GM15510 (cell line): Measurements from ENCODE around the gene BSND.

Source experiments
- POLR2A ChIP-seq: IDR thresholded peaks from 3 replicates; pipeline ENCODE4 v1.6.1; 2011; ENCODE audit warnings: borderline replicate concordance; ENCODE audit not compliant: insufficient read length; ENCODE audit errors: extremely low read depth

Gene BSND

DNA sequence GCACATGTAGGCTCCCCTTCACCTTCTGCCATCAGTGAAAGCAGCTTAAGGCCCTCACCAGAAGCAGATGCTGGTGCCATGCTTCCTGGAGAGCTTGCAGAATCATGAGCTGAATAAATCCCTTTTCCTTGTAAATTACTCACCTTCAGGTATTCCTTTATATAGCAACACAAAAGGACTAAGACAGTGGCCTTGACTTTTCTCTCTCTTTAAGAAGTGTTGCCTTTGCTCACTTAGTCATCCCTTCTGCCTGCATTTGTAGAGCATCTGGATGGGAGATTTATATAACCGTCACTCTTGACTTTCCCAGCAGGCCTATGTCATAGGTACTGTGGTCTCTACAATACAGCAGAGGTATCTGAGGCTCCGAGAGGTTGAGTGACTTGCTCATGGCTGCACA lies 44.3 kb downstream of the BSND start:
- no peak for TF ChIP-seq POLR2A

DNA sequence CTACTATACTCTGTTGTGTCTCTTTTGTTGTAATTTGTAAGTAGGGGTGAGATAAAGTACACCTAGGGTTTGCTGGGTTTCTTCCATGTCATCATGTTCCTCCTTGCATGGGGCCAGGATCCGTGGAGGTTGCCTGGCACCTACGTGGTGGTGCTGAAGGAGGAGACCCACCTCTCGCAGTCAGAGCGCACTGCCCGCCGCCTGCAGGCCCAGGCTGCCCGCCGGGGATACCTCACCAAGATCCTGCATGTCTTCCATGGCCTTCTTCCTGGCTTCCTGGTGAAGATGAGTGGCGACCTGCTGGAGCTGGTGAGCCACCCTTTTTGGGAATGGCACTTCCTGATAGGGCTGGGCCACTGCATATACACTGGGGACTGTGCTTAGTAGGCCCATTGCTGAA lies 45.0 kb downstream of the BSND start:
- no peak for TF ChIP-seq POLR2A

DNA sequence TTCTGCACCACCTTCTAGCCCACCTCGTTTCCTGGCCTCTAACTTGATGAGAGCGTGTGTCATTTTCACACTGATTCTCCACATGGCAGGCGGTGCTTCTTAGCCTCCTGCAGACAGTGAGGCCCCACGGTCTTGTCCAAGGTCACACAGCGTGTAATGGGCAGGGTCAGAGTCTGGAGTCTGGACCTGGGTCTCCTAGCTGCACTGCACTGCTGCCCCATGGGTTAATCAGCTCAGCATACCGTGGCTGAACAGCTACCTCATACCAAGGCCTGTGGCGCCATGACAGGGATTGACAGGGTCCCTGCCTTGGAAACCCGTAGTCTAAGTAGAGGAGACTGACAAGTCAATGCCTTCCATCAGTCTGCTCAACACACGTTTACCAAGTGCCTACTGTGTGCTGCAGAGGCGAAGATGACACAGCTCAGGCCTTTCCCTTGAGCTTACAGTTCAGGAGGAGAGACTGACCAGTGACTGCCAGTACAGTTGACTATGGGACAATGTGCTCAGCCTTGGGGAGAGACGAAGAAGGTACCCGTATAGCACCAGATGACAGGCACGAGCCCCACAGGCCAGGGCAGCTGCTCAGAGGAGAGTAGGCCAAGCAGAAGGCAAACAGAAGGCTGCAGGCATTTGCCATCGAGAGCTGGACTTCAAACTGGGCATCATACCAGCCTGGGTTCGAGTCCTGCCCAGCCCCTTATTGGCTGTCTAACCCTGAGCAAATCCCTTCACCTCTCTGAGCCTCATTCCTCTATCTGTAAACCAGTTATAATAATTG lies 46.1 kb downstream of the BSND start:
- TF ChIP-seq POLR2A: no peak

DNA sequence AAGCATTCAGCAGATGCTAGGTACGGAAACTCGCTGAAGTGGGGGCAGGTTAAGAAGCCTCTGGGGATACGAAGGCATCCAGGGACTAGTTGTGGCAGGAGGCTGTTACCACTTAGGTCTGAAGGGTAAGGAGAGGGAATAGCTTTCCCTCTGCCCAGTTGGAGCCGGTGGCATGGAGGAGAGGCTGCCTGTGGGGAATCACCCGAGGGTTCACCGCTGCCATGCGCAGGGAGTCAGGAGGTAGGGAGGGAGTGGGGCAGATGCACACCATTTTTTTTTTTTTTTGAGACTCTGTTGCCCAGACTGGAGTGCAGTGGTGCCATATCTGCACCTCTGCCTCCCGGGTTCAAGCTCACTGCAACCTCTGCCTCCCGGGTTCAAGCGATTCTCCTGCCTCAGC lies 46.7 kb downstream of the BSND start:
- TF ChIP-seq POLR2A: no peak

DNA sequence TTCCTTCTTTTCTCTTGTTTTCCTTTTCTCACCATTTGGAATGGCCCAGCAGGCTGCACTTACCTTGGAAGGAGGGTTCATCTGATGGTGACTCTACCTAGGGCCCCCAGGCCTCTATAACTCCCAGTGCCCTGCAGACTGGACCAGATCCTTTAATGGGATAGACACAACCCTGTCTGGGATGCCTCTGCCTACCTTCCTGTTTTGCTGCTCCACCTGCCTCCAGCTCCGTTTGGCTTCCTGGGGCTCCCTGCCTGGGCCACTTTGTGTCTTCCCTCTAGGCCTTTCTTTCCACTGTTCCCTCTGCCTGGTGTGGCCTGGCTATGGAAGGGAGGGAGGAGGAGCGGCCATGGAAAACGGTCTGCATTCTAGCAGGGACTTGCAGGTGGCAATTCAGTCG lies 48.1 kb downstream of the BSND start:
- no peak for TF ChIP-seq POLR2A

DNA sequence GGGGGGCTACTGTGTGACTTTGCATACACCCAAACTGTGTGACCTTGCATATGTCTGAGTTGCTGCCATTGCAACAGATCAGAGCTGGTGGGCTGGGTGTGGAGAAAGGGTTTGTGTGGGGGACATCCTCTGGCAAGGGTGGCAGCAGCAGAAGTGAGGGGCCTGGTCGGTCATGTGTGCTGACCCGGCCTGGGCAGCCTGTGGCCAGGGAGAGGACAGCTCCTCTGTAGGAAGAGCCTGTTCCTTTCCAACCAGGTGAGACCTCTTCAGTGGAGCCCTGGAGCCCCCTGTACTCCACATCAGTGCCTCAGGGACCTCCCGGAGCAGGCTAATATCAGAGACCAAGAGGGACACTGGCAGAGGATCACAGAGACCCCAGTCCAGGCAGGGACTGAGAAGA lies 48.9 kb downstream of the BSND start:
- no peak for TF ChIP-seq POLR2A

DNA sequence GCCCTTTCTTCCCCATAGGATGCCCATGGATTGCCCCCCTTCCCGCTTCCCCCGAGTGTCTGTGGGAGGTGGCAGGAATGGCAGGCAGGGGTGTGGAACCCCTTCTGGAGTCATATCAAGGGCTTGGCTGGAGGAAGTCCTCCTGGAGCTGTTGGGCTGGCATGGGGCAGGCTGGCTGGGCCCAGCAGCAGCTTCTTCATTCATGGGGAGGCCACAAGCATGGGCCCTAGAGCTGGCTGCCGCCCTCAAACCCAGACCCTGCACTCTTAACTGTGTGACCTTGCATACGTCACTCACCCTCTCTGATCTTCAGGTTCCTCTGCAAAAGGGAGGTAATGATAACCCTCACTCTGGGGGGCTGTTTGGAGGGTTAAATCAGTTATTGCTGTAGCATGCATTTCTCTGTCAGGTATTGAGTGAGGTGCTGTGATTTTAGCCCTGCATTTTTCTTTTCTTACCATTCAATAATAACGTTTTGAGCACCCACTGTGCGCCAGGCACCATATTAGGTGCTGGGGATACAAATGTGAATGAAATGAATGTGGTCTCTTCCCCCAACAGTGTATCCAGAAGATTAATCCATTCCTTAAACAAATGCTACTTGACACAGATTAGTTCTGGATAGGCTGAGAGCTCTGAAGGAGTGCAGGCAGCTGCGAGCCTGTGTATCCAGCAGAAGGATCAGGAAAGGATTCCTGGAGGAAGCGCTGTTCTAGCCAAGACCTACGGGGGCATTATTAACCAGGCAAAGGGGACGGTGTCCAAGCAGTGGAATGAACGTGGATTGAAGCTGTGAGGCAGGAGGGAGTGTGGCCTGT lies 49.9 kb downstream of the BSND start:
- TF ChIP-seq POLR2A: no peak

DNA sequence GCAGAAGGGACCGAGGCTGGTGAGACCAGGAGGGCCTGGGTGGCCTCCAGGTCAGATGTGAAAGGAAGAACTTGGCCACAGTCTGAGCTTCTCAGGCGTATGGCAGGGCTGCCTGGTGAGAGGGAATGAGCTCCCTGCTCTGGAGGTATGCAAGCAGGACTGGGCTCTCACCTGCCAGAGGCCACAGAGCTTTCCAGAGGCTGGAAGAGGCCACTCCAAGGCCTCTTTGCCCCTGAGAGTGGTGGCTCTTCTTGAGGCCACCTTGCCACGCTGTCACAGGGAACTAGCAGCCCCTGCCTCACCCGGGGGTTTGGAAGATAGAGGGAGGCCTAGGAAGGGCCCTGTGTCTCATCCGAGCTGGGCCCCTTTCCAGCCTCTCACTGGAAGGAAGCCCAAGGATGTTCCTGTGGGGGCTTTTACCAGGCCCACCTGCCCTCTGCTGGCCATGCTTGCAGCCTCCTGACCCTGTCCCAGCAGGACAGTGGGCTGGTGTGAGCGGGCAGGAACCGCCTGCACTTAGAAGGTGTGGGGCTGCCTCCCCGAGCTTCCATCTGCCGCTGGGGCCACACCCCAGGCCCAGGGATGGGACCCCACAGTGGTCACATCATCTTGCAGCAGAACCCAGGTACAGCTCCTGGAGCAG lies 50.7 kb downstream of the BSND start:
- no peak for TF ChIP-seq POLR2A

DNA sequence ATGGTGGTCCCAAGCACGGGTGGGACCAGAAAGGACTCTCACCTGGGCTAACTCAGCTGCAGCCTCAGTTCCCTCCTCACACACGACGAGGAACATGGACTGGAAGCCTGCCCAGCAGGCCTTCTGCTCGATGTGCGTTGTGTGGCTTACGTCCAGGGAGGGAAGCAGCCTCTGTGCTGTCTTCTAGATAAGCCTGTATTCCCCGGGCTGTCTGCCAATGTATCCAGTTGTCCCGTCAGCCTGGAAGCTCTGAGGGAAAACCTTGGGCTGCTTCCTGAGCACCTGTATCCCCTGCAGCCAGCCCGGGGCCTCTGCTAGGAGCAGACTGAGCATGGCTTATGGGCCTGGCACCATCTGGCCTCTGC lies 51.2 kb downstream of the BSND start:
- TF ChIP-seq POLR2A: no peak

DNA sequence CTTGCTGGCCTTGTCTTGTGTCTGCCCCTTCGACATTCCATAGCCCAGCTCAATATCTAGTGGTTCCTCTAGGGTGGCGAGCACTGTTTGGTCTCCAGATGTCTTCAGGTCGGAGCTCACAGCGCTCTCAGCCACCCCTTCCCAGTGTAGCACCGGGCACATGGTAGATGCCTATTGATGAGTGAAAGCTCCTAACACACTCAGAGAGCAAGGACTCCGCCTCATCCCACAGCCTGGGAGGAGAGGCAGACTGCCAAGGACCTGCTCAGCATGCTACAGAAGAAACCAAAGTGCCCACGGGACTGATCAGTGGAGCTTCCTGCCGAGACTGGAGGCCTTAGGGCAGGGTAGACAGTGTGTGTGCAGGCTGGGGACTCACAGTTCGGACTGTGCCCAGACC lies 51.5 kb downstream of the BSND start:
- no peak for TF ChIP-seq POLR2A

DNA sequence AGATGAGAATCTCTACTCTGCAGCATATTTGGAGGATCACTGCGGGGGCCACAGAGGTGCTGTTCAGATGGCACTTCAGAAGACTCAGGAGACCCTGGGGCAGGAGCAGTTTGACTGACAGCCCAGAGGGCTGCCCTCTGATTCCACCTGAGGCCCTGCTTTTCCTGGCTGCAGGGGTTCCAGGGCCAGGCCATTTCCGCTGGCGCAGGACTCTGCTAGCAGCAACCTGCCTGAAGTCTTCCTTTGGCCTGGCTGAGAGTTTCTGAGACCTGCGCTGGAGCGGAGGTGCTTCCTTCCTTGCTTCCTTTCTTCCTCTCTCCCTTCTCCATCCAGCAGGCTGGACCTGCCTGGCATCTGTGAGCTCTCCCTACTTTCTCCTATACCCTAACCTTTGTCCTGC lies 52.4 kb downstream of the BSND start:
- TF ChIP-seq POLR2A: no peak

DNA sequence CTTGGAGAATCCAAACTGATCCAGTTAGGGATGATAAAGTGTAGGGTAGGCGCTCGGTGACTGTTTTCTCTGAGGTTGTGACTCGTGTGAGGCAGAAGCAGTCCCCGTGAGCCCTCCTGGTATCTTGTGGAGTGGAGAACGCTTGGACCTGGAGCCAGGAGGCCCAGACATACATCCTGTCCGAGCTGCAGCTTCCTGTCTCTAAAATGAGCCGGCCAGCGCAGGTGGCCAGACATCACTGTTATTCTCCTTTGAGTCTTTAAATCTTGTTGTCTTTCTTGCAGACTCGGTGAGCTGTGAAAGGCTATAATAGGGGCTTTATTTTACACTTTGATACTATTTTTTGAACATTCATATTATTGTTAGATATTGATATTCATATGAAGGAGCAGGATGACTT lies 52.9 kb downstream of the BSND start:
- TF ChIP-seq POLR2A: no peak

DNA sequence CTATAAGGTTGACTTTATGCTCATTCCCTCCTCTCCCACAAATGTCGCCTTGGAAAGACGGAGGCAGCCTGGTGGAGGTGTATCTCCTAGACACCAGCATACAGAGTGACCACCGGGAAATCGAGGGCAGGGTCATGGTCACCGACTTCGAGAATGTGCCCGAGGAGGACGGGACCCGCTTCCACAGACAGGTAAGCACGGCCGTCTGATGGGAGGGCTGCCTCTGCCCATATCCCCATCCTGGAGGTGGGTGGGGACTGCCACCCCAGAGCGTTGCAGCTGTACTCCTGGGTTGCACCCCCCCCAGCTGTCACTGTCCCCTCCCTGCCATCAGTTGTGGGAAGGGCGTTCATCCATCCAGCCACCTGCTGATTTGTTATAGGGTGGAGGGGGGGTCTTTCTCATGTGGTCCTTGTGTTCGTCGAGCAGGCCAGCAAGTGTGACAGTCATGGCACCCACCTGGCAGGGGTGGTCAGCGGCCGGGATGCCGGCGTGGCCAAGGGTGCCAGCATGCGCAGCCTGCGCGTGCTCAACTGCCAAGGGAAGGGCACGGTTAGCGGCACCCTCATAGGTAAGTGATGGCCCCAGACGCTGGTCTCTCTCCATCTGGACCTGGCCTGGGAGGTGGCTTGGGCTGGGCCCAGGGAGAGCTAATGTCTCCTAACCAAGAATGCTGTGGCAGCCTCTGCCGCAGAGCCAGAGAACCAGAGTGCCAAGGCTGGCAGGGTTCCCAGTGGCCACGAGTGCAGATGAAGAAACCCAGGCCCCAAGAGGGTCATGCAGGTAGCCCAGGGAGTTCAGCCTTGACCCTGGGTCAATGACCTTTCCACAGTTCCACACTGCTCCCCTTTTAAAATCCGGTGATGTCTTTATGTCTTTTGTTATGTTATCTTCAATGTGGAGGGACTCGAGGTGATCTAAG lies 53.7 kb downstream of the BSND start:
- TF ChIP-seq POLR2A: no peak

DNA sequence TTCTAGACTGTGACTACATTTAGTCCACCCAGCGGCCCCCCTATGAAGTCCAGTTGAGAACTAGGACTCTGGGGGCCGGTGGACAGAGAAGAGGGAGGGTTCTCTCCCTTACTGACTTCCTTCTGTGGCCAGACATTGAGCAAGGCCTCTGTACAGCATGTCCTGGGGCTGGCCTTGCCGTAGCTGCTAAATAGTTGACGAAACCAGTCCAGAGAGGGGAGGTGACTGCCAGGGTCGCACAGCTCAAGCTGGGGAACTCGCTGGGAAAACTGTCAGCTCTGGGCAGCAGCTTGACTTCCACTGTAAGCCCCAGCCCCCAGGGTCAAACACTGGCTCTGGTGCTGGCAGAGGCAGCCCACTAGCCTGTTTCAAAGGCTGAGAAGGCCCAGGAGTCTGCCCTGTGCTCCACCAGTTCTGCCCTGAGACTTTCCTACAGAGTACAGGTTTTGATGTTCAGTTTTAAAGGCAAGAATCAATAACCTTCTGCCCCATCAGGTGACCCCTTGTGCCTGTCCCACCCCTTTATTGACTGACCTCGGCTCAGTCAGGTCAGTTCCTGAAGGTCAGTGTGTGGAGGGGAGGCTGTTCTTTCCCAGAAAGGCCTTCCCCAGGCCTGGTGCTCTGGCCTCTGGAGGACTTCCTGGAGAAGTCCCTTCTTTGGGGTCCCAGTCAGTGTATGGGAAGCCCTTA lies 54.7 kb downstream of the BSND start:
- TF ChIP-seq POLR2A: no peak
